Astrocyte of the spinal cord (primary cell): ENCODE results near the gene DCAF15.

Source experiments
- DNase-seq: peaks from one replicate; pipeline ENCODE4 v3.0.0; 2011; ENCODE audit warnings: low read depth, low spot score
- H3K4me3 ChIP-seq: 2 replicates; pipeline ENCODE4 v1.5.1; 2011; ENCODE audit warnings: low read depth, mild to moderate bottlenecking, low read length, moderate library complexity
- CTCF ChIP-seq: IDR thresholded peaks from 2 replicates; pipeline ENCODE4 v1.5.1; 2012; ENCODE audit warnings: low read depth, mild to moderate bottlenecking, low read length, inconsistent platforms
- in situ Hi-C: cut with HindIII; loops from 2 replicates; pipeline ENCODE4 v1.10.0; 2017; ENCODE audit warnings: low sequenced_read_pairs

The DCAF15 gene

GRCh38 chr19:13998426-13998825 lies 46.1 kb downstream of the DCAF15 start:
- in situ Hi-C loops, result no loop called here
- TF ChIP-seq CTCF, result no peak
- H3K4me3 ChIP-seq, result no peak overlapping the region
- no peak for DNase-seq

GRCh38 chr19:13999085-13999484 lies 46.8 kb downstream of the DCAF15 start:
- no peak for TF ChIP-seq CTCF
- in situ Hi-C loops, result no loop called here

GRCh38 chr19:14000691-14001375 lies 48.5 kb downstream of the DCAF15 start:
- TF ChIP-seq CTCF, result no peak
- DNase-seq, result no peak
- H3K4me3 ChIP-seq, result no peak overlapping the region
- in situ Hi-C loops, result no loop called here

More at GRCh38 chr19:13999085-13999484, 46.8 kb downstream of the DCAF15 start:
- DNase-seq, result no peak
- no peak overlapping the region for H3K4me3 ChIP-seq

- no peak for TF ChIP-seq CTCF
- DNase-seq, result no peak
- in situ Hi-C loops, result no loop called here
- H3K4me3 ChIP-seq, result no peak overlapping the region
Observed at GRCh38 chr19:14002571-14003250, 50.4 kb downstream of the DCAF15 start.

- no peak for TF ChIP-seq CTCF
- H3K4me3 ChIP-seq, result no peak overlapping the region
- in situ Hi-C loops, result no loop called here
- no peak for DNase-seq
Observed at GRCh38 chr19:14003251-14004055, 51.1 kb downstream of the DCAF15 start.

GRCh38 chr19:14004619-14005348 lies 52.5 kb downstream of the DCAF15 start:
- H3K4me3 ChIP-seq, result no peak overlapping the region
- no peak for DNase-seq
- no peak for TF ChIP-seq CTCF
- in situ Hi-C loops, result no loop called here
